Measurements from ENCODE around the gene RING1.

- TF ChIP-seq TAF1 (IDR thresholded peaks at IDR 0.05; ENCODE audit: borderline replicate concordance, insufficient read depth, low read length) (no peak), POLR2AphosphoS5 (IDR thresholded peaks at IDR 0.05; ENCODE audit: low read depth, low read length) (no peak), SIN3A (IDR thresholded peaks at IDR 0.05; ENCODE audit: borderline replicate concordance, insufficient read depth, low read length) (no peak)
- TF ChIP-seq, protein P1, sequence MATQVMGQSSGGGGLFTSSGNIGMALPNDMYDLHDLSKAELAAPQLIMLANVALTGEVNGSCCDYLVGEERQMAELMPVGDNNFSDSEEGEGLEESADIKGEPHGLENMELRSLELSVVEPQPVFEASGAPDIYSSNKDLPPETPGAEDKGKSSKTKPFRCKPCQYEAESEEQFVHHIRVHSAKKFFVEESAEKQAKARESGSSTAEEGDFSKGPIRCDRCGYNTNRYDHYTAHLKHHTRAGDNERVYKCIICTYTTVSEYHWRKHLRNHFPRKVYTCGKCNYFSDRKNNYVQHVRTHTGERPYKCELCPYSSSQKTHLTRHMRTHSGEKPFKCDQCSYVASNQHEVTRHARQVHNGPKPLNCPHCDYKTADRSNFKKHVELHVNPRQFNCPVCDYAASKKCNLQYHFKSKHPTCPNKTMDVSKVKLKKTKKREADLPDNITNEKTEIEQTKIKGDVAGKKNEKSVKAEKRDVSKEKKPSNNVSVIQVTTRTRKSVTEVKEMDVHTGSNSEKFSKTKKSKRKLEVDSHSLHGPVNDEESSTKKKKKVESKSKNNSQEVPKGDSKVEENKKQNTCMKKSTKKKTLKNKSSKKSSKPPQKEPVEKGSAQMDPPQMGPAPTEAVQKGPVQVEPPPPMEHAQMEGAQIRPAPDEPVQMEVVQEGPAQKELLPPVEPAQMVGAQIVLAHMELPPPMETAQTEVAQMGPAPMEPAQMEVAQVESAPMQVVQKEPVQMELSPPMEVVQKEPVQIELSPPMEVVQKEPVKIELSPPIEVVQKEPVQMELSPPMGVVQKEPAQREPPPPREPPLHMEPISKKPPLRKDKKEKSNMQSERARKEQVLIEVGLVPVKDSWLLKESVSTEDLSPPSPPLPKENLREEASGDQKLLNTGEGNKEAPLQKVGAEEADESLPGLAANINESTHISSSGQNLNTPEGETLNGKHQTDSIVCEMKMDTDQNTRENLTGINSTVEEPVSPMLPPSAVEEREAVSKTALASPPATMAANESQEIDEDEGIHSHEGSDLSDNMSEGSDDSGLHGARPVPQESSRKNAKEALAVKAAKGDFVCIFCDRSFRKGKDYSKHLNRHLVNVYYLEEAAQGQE (IDR thresholded peaks at IDR 0.05; ENCODE audit: insufficient read depth in 1 of 2, low read depth in 2 of 2, low read length in 2 of 2): no peak
These were observed 50.7 kb downstream of the RING1 start for GRCh38 chr6:33259032-33259431.

All from PFSK-1 (cell line).